ENCODE results near the gene EGFR.

Gene EGFR

DNA sequence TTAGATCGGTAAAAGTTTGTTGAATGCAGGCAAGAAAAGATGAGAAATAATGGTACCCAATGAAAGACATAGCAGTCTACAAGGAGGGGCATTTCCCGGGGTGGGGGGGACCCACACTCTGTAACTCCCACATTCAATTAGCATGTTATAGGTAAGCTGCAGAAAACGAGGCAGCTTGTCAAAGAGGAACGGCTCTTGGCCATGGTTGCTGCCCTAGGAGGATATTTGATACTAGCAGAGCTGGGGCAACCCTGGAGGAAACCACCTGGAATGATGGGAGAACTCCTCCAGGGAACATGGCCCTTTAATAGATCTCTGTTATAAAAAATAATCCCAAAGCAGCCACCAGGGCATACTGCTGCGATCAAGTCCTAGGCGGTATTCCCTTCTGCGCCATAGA, 98.5 kb downstream of the EGFR start:
- H3K27ac ChIP-seq, result no peak overlapping the region
- H3K79me2 ChIP-seq (ENCODE audit: insufficient read depth, low read depth), result no peaks in the 10 kb centered on the region

DNA sequence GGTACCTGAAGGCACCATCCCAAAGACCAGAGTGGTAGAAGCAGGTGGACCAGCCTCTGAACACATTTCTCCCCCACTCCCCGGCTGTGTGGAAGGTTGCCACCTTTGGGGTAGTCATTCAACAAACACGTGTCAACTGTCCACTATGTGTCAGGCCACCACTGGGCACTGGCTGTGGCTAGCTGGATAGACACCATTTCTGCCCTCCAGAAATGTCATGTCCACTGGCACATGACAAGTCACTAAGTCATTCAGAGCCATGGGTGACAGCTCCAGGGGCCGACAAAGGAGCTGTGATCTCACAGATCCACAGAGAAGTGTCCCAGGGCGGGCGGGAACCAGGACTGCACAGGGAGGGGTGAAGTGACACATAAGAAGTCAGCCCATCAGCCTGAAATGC, 99.6 kb downstream of the EGFR start:
- H3K9ac ChIP-seq, result no peak overlapping the region
- TF ChIP-seq, protein P1, sequence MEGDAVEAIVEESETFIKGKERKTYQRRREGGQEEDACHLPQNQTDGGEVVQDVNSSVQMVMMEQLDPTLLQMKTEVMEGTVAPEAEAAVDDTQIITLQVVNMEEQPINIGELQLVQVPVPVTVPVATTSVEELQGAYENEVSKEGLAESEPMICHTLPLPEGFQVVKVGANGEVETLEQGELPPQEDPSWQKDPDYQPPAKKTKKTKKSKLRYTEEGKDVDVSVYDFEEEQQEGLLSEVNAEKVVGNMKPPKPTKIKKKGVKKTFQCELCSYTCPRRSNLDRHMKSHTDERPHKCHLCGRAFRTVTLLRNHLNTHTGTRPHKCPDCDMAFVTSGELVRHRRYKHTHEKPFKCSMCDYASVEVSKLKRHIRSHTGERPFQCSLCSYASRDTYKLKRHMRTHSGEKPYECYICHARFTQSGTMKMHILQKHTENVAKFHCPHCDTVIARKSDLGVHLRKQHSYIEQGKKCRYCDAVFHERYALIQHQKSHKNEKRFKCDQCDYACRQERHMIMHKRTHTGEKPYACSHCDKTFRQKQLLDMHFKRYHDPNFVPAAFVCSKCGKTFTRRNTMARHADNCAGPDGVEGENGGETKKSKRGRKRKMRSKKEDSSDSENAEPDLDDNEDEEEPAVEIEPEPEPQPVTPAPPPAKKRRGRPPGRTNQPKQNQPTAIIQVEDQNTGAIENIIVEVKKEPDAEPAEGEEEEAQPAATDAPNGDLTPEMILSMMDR (conservative IDR thresholded peaks at IDR 0.05; ENCODE audit: low read depth, low read length), result no peak
- H3K4me1 ChIP-seq (ENCODE audit: low read depth, poor library complexity, severe bottlenecking), result peaks cover 9% of the 10 kb centered on the region
- no peaks in the 10 kb centered on the region for H3K79me2 ChIP-seq (ENCODE audit: insufficient read depth, low read depth)
- H3K4me2 ChIP-seq, result no peak overlapping the region
- no peaks in the 10 kb centered on the region for H3K27me3 ChIP-seq (ENCODE audit: insufficient read depth, low read depth)
- H3K36me3 ChIP-seq (ENCODE audit: insufficient read depth), result no peaks in the 10 kb centered on the region
- H2AFZ ChIP-seq (ENCODE audit: low read depth), result no peak overlapping the region
- H4K20me1 ChIP-seq (ENCODE audit: insufficient read depth), result no peaks in the 10 kb centered on the region
- no peak overlapping the region for H3K4me3 ChIP-seq (IDR thresholded peaks at IDR 0.05; ENCODE audit: insufficient read depth, low read depth, low read length)
- H3K27ac ChIP-seq, result no peak overlapping the region

More for the DNA sequence above, 98.5 kb downstream of the EGFR start:
- TF ChIP-seq, protein P1 (conservative IDR thresholded peaks at IDR 0.05; ENCODE audit: low read depth, low read length), result no peak
- Histone ChIP-seq H3K36me3 (ENCODE audit: insufficient read depth) (no peaks in the 10 kb centered on the region), H3K27me3 (ENCODE audit: insufficient read depth, low read depth) (no peaks in the 10 kb centered on the region), H2AFZ (ENCODE audit: low read depth) (no peak overlapping the region), H3K4me2 (no peak overlapping the region), H3K4me1 (ENCODE audit: low read depth, poor library complexity, severe bottlenecking) (peaks cover 17% of the 10 kb centered on the region), H3K4me3 (IDR thresholded peaks at IDR 0.05; ENCODE audit: insufficient read depth, low read depth, low read length) (no peak overlapping the region), H4K20me1 (ENCODE audit: insufficient read depth) (no peaks in the 10 kb centered on the region), H3K9ac (no peak overlapping the region)

DNA sequence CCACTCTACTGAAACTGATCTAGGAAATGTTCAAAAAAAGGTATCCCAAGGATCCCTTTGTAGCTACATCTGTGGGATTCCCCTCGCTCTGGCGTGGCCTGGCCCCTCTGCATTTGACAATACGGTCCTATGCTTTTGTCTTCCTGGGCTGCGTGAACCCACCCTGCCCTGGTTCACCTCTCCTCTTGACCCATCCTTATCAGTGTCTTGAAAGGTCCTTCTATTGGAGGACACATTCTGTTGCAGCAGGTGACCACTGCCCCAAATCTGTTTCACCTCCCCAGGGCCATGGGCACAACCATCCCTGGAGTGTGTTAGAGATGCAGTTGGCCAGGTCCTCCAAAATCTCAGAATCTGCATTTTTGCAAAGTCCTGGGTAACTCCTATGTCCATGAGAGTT, 100.8 kb downstream of the EGFR start:
- no peak overlapping the region for H3K9ac ChIP-seq
- no peaks in the 10 kb centered on the region for H3K27me3 ChIP-seq (ENCODE audit: insufficient read depth, low read depth)
- no peaks in the 10 kb centered on the region for H3K79me2 ChIP-seq (ENCODE audit: insufficient read depth, low read depth)
- no peak overlapping the region for H3K4me3 ChIP-seq (IDR thresholded peaks at IDR 0.05; ENCODE audit: insufficient read depth, low read depth, low read length)
- H3K4me1 ChIP-seq (ENCODE audit: low read depth, poor library complexity, severe bottlenecking), result no peaks in the 10 kb centered on the region
- TF ChIP-seq, protein P1 (conservative IDR thresholded peaks at IDR 0.05; ENCODE audit: low read depth, low read length), result no peak
- H3K36me3 ChIP-seq (ENCODE audit: insufficient read depth), result no peaks in the 10 kb centered on the region
- no peaks in the 10 kb centered on the region for H4K20me1 ChIP-seq (ENCODE audit: insufficient read depth)
- no peak overlapping the region for H2AFZ ChIP-seq (ENCODE audit: low read depth)
- no peak overlapping the region for H3K27ac ChIP-seq
- H3K4me2 ChIP-seq, result no peak overlapping the region

DNA sequence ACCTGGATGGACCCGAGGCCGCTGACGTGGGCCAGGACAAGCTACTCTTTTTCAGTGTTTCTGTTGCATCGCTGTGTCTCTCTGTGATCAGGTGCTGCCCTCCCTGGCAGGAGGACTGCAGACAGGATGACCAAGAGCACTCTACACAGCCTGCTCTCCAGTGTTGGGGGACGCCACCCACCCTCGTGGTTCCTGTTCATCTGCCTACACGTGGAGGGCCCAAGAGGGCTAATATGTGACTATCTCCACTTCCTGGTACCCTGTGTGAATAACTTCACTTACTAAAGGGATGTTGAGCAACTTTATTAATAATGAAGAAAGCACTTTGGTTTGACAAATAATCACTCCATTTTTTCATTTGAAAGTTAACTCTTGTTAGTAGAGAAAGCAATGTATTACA, 101.3 kb downstream of the EGFR start:
- H3K79me2 ChIP-seq (ENCODE audit: insufficient read depth, low read depth), result no peaks in the 10 kb centered on the region
- H4K20me1 ChIP-seq (ENCODE audit: insufficient read depth), result no peaks in the 10 kb centered on the region
- no peak overlapping the region for H3K4me2 ChIP-seq
- H3K36me3 ChIP-seq (ENCODE audit: insufficient read depth), result no peaks in the 10 kb centered on the region
- H2AFZ ChIP-seq (ENCODE audit: low read depth), result no peak overlapping the region
- no peaks in the 10 kb centered on the region for H3K27me3 ChIP-seq (ENCODE audit: insufficient read depth, low read depth)
- H3K9ac ChIP-seq, result no peak overlapping the region
- TF ChIP-seq, protein P1 (conservative IDR thresholded peaks at IDR 0.05; ENCODE audit: low read depth, low read length), result no peak
- no peak overlapping the region for H3K27ac ChIP-seq
- no peaks in the 10 kb centered on the region for H3K4me1 ChIP-seq (ENCODE audit: low read depth, poor library complexity, severe bottlenecking)
- H3K4me3 ChIP-seq (IDR thresholded peaks at IDR 0.05; ENCODE audit: insufficient read depth, low read depth, low read length), result no peak overlapping the region

All from KMS-11 (cell line).